Panc1 (cell line): ENCODE measurements around the gene METTL22. TPM values are rescaled to one million over a fixed set of nuclear protein-coding genes. Genes with fewer than 3 reads are reported as not detected.

ENCODE experiments used
- ATAC-seq: fragments of 200-7000 bp; cut with Tn5 transposase; 2 replicates; pipeline ENCODE4 v1.9.1; 2020; ENCODE audit warnings: mild to moderate bottlenecking, moderate library complexity
- BruUV-seq: library from RNA; stranded (reverse); fragments of 400-500 nt; replicated peaks from 2 replicates; lab custom pipeline; 2021; lab: Mats Ljungman, UMichigan
- CTCF ChIA-PET: fragments of 300-600 bp; sonication (Branson Sonifier 250); formaldehyde crosslinking; loops from one replicate; lab custom pipeline; 2022; ENCODE audit warnings: antibody characterized with exemption; lab: Charles Lee
- POLR2A ChIA-PET: fragments of 300-600 bp; sonication (Branson Sonifier 250); formaldehyde crosslinking; loops from one replicate; lab custom pipeline; 2022; ENCODE audit warnings: antibody characterized with exemption; lab: Charles Lee
- DNase-seq: peaks from one replicate; pipeline ENCODE4 v3.0.0-alpha.2; 2010; ENCODE audit warnings: low read depth, low spot score
- H3K27ac ChIP-seq: 2 replicates; pipeline ENCODE4 v1.5.1; 2011; ENCODE audit warnings: mild to moderate bottlenecking, low read length, inconsistent platforms
- H3K27me3 ChIP-seq: fragments of 200-500 bp; sonication (Bioruptor generic); 2 replicates; pipeline ENCODE4 v1.6.0; 2014; ENCODE audit warnings: low read length, inconsistent platforms; ENCODE audit not compliant: control insufficient read depth, insufficient read depth
- H3K36me3 ChIP-seq: fragments of 200-500 bp; sonication (Bioruptor generic); 2 replicates; pipeline ENCODE4 v1.5.1; 2014; ENCODE audit warnings: inconsistent platforms, mild to moderate bottlenecking, low read length, moderate library complexity; ENCODE audit not compliant: control insufficient read depth, insufficient read depth
- H3K4me1 ChIP-seq: 2 replicates; pipeline ENCODE4 v1.5.1; 2011; ENCODE audit warnings: inconsistent platforms, mild to moderate bottlenecking, low read length, moderate library complexity; ENCODE audit not compliant: control insufficient read depth, insufficient read depth
- H3K4me3 ChIP-seq, 2 experiments: 2 replicates each; pipeline ENCODE4 v1.5.1; 2011 to 2012; ENCODE audit warnings: low read depth in 2 of 2, low read length in 2 of 2, mild to moderate bottlenecking in 2 of 2, inconsistent platforms in 1 of 2, moderate library complexity in 1 of 2
- H3K9me3 ChIP-seq: fragments of 200-500 bp; sonication (Bioruptor generic); 2 replicates; pipeline ENCODE4 v1.5.1; 2014; ENCODE audit warnings: low read depth, mild to moderate bottlenecking, inconsistent platforms, low read length, moderate library complexity; ENCODE audit not compliant: control insufficient read depth, insufficient read depth
- CTCF ChIP-seq: fragments of 450-650 bp; IDR thresholded peaks from 2 replicates; pipeline ENCODE4 v1.5.1; 2017; ENCODE audit warnings: mild to moderate bottlenecking
- POLR2AphosphoS5 ChIP-seq: IDR thresholded peaks from 2 replicates; pipeline ENCODE4 v1.6.1; 2012; ENCODE audit warnings: mild to moderate bottlenecking, low read depth, low read length, moderate library complexity
- REST ChIP-seq, 2 experiments: IDR thresholded peaks; 2 replicates each; pipeline ENCODE4 v1.6.1; 2011 to 2012; ENCODE audit warnings: low read depth in 2 of 2, control low read depth in 1 of 2, low read length in 1 of 2, mild to moderate bottlenecking in 1 of 2, moderate library complexity in 1 of 2; ENCODE audit not compliant: insufficient read depth in 1 of 2
- SIN3A ChIP-seq: IDR thresholded peaks from 2 replicates; pipeline ENCODE4 v1.6.1; 2012; ENCODE audit warnings: low read depth, mild to moderate bottlenecking, low read length, moderate library complexity, borderline replicate concordance; ENCODE audit not compliant: insufficient read depth
- TCF7L2 ChIP-seq: IDR thresholded peaks from 2 replicates; pipeline ENCODE4 v1.6.1; 2011; ENCODE audit warnings: mild to moderate bottlenecking, low read depth, low read length, inconsistent platforms
- in situ Hi-C: cut with HindIII; loops from 2 replicates; pipeline ENCODE4 v1.10.0; 2016; ENCODE audit warnings: low sequenced_read_pairs, low pct_unique_long_range_greater_than_20kb
- intact Hi-C: fragments of 100-400 bp; cut with micrococcal nuclease; formaldehyde crosslinking; loops from one replicate; pipeline ENCODE4 v1.10.0; 2022; ENCODE audit not compliant: unreplicated experiment
- total RNA-seq: library from RNA; stranded (reverse); gene quantifications from one replicate; pipeline ENCODE4 v1.2.1, GENCODE V29; 2021; ENCODE audit not compliant: unreplicated experiment

METTL22 gene
- total RNA-seq, 1 experiment from 2014 or later, result 31.8 TPM

- H3K9me3 ChIP-seq, result no peaks in the 10 kb centered on the region
- ATAC-seq (no peak), DNase-seq (no peak)
- no peak overlapping the region for H3K27ac ChIP-seq
- no peaks in the 10 kb centered on the region for H3K4me1 ChIP-seq
- ChIA-PET CTCF (no interaction called here), POLR2A (no interaction called here)
- in situ Hi-C loops, result no loop called here
- no peak overlapping the region for H3K4me3 ChIP-seq
- H3K36me3 ChIP-seq, result no peaks in the 10 kb centered on the region
- H3K27me3 ChIP-seq, result 0 out of 2 replicates have a peak, but pooled peaks cover 2% of the 10 kb centered on the region
- BruUV-seq, result no TSS peak
- TF ChIP-seq CTCF, result no peak
- no peak for TF ChIP-seq SIN3A
- TF ChIP-seq REST (IDR thresholded peaks at IDR 0.05; ENCODE audit: insufficient read depth in 1 of 2, low read depth in 2 of 2, low read length in 1 of 2), result no peak
- no peak for TF ChIP-seq POLR2AphosphoS5
- TF ChIP-seq TCF7L2, result no peak
- intact Hi-C loops, result no loop called here
Observed at GRCh38 chr16:8682551-8683259, 61.2 kb downstream of the METTL22 start.

GRCh38 chr16:8683640-8684039 is 62.1 kb downstream of the METTL22 start:
- in situ Hi-C loops, result no loop called here
- H3K36me3 ChIP-seq, result no peaks in the 10 kb centered on the region
- H3K9me3 ChIP-seq, result no peaks in the 10 kb centered on the region
- H3K4me1 ChIP-seq, result no peaks in the 10 kb centered on the region
- no peak overlapping the region for H3K27ac ChIP-seq
- ATAC-seq, result no peak
- 0 out of 2 replicates have a peak, but pooled peaks cover 2% of the 10 kb centered on the region for H3K27me3 ChIP-seq
- intact Hi-C loops, result no loop called here
- no TSS peak for BruUV-seq
- no peak for TF ChIP-seq REST (IDR thresholded peaks at IDR 0.05; ENCODE audit: insufficient read depth in 1 of 2, low read depth in 2 of 2, low read length in 1 of 2)
- TF ChIP-seq TCF7L2, result no peak
- no peak for TF ChIP-seq POLR2AphosphoS5
- TF ChIP-seq SIN3A, result no peak
- TF ChIP-seq CTCF, result no peak
- ChIA-PET POLR2A (no interaction called here), CTCF (no interaction called here)
- DNase-seq, result no peak
- H3K4me3 ChIP-seq, result no peak overlapping the region
